Glomerular visceral epithelial cell (primary cell): ENCODE results near the gene WHAMM.
"Not testable (repeated sequence)": the region's sequence is repeated elsewhere in the genome, so short reads cannot be mapped to it uniquely, and the experiment has no call there.

ENCODE experiments used
- DNase-seq: peaks from one replicate; pipeline ENCODE4 v3.0.0-alpha.2; 2016; ENCODE audit errors: extremely low spot score

Gene WHAMM

GRCh38 chr15:82803793-82804574 lies 5.4 kb upstream of the WHAMM start:
- DNase-seq, result peak; percentile 66

- no peak for DNase-seq
Observed at GRCh38 chr15:82804575-82804949, 4.9 kb upstream of the WHAMM start.

GRCh38 chr15:82805994-82806406 lies 3.4 kb upstream of the WHAMM start, which contains the start of gene FSD2:
Gene FSD2 (minus strand): TSS chr15:82806069. CDS start chr15:82787390, 18,679 bp downstream.
- peak; percentile 44 for DNase-seq

- no peak for DNase-seq
Observed at GRCh38 chr15:82807920-82808633, 1.4 kb upstream of the WHAMM start.

- no peak for DNase-seq
Observed at GRCh38 chr15:82808634-82809041, 790 bp upstream of the WHAMM start.

- DNase-seq, result peak; percentile 50
Observed at GRCh38 chr15:82810061-82810889, 847 bp downstream of the WHAMM start.

- DNase-seq, result no peak
Observed at GRCh38 chr15:82810890-82811426, 1.5 kb downstream of the WHAMM start.

GRCh38 chr15:82812994-82813393 lies 3.6 kb downstream of the WHAMM start:
- DNase-seq, result no peak

- DNase-seq, result no peak
Observed at GRCh38 chr15:82820128-82820527, 10.7 kb downstream of the WHAMM start.

GRCh38 chr15:82821396-82821795 lies 12.0 kb downstream of the WHAMM start:
- DNase-seq, result peak; percentile 63

- DNase-seq, result not testable (repeated sequence)
Observed at GRCh38 chr15:82821851-82822250, 12.4 kb downstream of the WHAMM start.

GRCh38 chr15:82823049-82823448 lies 13.6 kb downstream of the WHAMM start:
- DNase-seq, result no peak

GRCh38 chr15:82828075-82828474 lies 18.6 kb downstream of the WHAMM start:
- DNase-seq, result peak; percentile 45

GRCh38 chr15:82829234-82829633 lies 19.8 kb downstream of the WHAMM start:
- no peak for DNase-seq

GRCh38 chr15:82830427-82831173 lies 21.2 kb downstream of the WHAMM start:
- peak; percentile 47 for DNase-seq

- DNase-seq, result peak; percentile 10
Observed at GRCh38 chr15:82831894-82832600, 22.6 kb downstream of the WHAMM start.

- peak; percentile 89 for DNase-seq
Observed at GRCh38 chr15:82832601-82833361, 23.4 kb downstream of the WHAMM start.

- DNase-seq, result no peak
Observed at GRCh38 chr15:82833362-82833682, 23.9 kb downstream of the WHAMM start.

- DNase-seq, result no peak
Observed at GRCh38 chr15:82835391-82835917, 26.0 kb downstream of the WHAMM start.
